ENCODE measurements around the gene RPL13A. TPM values are rescaled to one million over a fixed set of nuclear protein-coding genes. Genes with fewer than 3 reads are reported as not detected.
A peak's percentile ranks its signal among the peaks of the same experiment; 100 is the strongest.

The RPL13A gene
- total and polyA plus RNA-seq, 9 of the 15 experiments (the other 6 are each of a cell fraction or from before 2014, with no cell fraction given): 1,744 to 5,482 (median 2,949) TPM

- TF ChIP-seq CREB3 (tag; conservative IDR thresholded peaks at IDR 0.05; ENCODE audit: low read depth): 0 out of 2 replicates have a peak, but pooled peaks have one; percentile 38
- TF ChIP-seq TRIM28 (IDR thresholded peaks at IDR 0.05): no peak
- TF ChIP-seq ZNF766 (CRISPR knock-in tag; conservative IDR thresholded peaks at IDR 0.05): peak; percentile 85
- peak; percentile 99 for TF ChIP-seq CEBPB (tag; IDR thresholded peaks at IDR 0.05)
- TF ChIP-seq CREB1 (IDR thresholded peaks at IDR 0.05): peak; percentile 96
- TF ChIP-seq CREB1 (CRISPR knock-in tag; IDR thresholded peaks at IDR 0.05): peak; percentile 90
- TF ChIP-seq HINFP (tag; conservative IDR thresholded peaks at IDR 0.05; ENCODE audit: low read depth): no peak
- TF ChIP-seq PHB2 (IDR thresholded peaks at IDR 0.05; ENCODE audit: low read depth): no peak
- TF ChIP-seq TGIF2 (CRISPR knock-in tag; IDR thresholded peaks at IDR 0.05): 0 out of 2 replicates have a peak, but pooled peaks have one; percentile 18
- TF ChIP-seq POLR2AphosphoS2 (IDR thresholded peaks at IDR 0.05; ENCODE audit: low read length): peak; percentile 92
- TF ChIP-seq ZBTB2 (IDR thresholded peaks at IDR 0.05): peak; percentile 99
- TF ChIP-seq POLR3G (IDR thresholded peaks at IDR 0.05; ENCODE audit: extremely low read depth, insufficient read length, insufficient replicate concordance): no peak
- no peak for TF ChIP-seq NEUROD1 (IDR thresholded peaks at IDR 0.05; ENCODE audit: borderline replicate concordance, low read depth, low read length, partially characterized antibody)
- TF ChIP-seq BACH1 (tag; IDR thresholded peaks at IDR 0.05): no peak
- TF ChIP-seq ZNF583 (CRISPR knock-in tag; IDR thresholded peaks at IDR 0.05): no peak
- TF ChIP-seq NKRF (IDR thresholded peaks at IDR 0.05; ENCODE audit: borderline replicate concordance): peak; percentile 76
- no peak for TF ChIP-seq ZNF165 (CRISPR knock-in tag; IDR thresholded peaks at IDR 0.05; ENCODE audit: borderline replicate concordance)
- no peak for TF ChIP-seq KHSRP (IDR thresholded peaks at IDR 0.05)
- TF ChIP-seq ZNF24 (IDR thresholded peaks at IDR 0.05): no peak
- no peak for TF ChIP-seq CAMTA2 (CRISPR knock-in tag; conservative IDR thresholded peaks at IDR 0.05)
- TF ChIP-seq ZNF444 (CRISPR knock-in tag; IDR thresholded peaks at IDR 0.05): no peak
- no peak for TF ChIP-seq KAT7 (CRISPR knock-in tag; IDR thresholded peaks at IDR 0.05; ENCODE audit: borderline replicate concordance)
These were observed at the start of gene RPL13A (continued) for GRCh38 chr19:49487277-49488045.
